Memory B cell (primary cell): Measurements from ENCODE around the gene FCHSD1.

ENCODE experiments used
- ATAC-seq: fragments of 150-1000 bp; cut with Tn5 transposase; 2 replicates; pipeline ENCODE4 v1.10.0; 2021; ENCODE audit warnings: low read depth, mild to moderate bottlenecking, moderate library complexity
- DNase-seq, 2 donors: peaks; one replicate each; pipeline ENCODE4 v3.0.0; 2022; ENCODE audit warnings: low spot score in 2 of 2
- H3K27ac Mint-ChIP-seq: one replicate; pipeline ENCODE4 v1.8.0; 2022; ENCODE audit warnings: mild to moderate bottlenecking, moderate library complexity, mixed read lengths
- H3K27me3 Mint-ChIP-seq: one replicate; pipeline ENCODE4 v1.8.0; 2022; ENCODE audit warnings: mixed read lengths
- H3K36me3 Mint-ChIP-seq: one replicate; pipeline ENCODE4 v1.8.0; 2022; ENCODE audit warnings: mild to moderate bottlenecking, mixed read lengths
- H3K4me1 Mint-ChIP-seq: one replicate; pipeline ENCODE4 v1.8.0; 2022; ENCODE audit warnings: mixed read lengths
- H3K4me3 Mint-ChIP-seq: one replicate; pipeline ENCODE4 v1.8.0; 2022; ENCODE audit warnings: mild to moderate bottlenecking, moderate library complexity, mixed read lengths
- H3K9me3 Mint-ChIP-seq: one replicate; pipeline ENCODE4 v1.8.0; 2022; ENCODE audit warnings: mixed read lengths

FCHSD1 gene

GRCh38 chr5:141650851-141651727 lies at the start of gene FCHSD1:
Gene FCHSD1 (minus strand): TSS chr5:141651418. CDS start chr5:141651368, 50 bp downstream.
- Mint-ChIP-seq H3K9me3 (no peaks in the 10 kb centered on the region), H3K27me3 (peaks cover 9% of the 10 kb centered on the region), H3K4me1 (peaks cover 30% of the 10 kb centered on the region), H3K4me3 (peak within 1 kb of the TSS; percentile 98), H3K36me3 (peaks cover 9% of the 10 kb centered on the region), H3K27ac (peak within 1 kb of the TSS; percentile 88)
- ATAC-seq: peak; percentile 96
- DNase-seq: peak; percentile 73 to 85

DNA sequence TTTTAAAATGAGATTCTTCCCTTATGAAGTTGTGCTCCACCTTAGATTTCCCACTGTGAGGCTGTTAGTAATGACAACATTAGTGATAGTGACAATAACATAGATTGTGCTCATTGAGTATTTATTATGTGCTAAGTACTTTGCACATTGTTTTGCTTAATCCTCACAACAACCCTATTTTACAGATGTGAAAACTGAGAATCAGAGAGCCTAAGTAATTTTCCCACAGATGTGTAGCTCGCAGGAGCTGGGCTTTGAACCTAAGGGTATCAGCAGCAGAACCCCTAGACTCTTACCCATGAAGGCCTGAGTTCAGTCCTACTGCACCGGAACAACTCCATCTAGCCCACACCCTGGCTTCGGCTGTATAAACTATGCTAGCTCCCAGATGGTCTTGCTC lies 46.4 kb upstream of the FCHSD1 start:
- Mint-ChIP-seq H3K36me3 (no peaks in the 10 kb centered on the region), H3K27ac (no peak overlapping the region), H3K4me1 (peaks cover 8% of the 10 kb centered on the region), H3K27me3 (peaks cover 48% of the 10 kb centered on the region), H3K4me3 (no peak overlapping the region), H3K9me3 (no peaks in the 10 kb centered on the region)
- ATAC-seq: no peak
- no peak for DNase-seq

- Mint-ChIP-seq H3K27ac (no peak overlapping the region), H3K4me3 (no peak overlapping the region), H3K9me3 (no peaks in the 10 kb centered on the region), H3K27me3 (peaks cover 48% of the 10 kb centered on the region), H3K36me3 (no peaks in the 10 kb centered on the region), H3K4me1 (peaks cover 12% of the 10 kb centered on the region)
- no peak for DNase-seq
- ATAC-seq: no peak
These were observed 45.2 kb upstream of the FCHSD1 start for GRCh38 chr5:141696431-141696830.

- Mint-ChIP-seq H3K9me3 (no peaks in the 10 kb centered on the region), H3K36me3 (no peaks in the 10 kb centered on the region), H3K4me3 (no peak overlapping the region), H3K27ac (no peak overlapping the region), H3K4me1 (peaks cover 10% of the 10 kb centered on the region), H3K27me3 (peaks cover 48% of the 10 kb centered on the region)
- ATAC-seq: no peak
- no peak for DNase-seq
These were observed 44.5 kb upstream of the FCHSD1 start for GRCh38 chr5:141695627-141696215.

DNA sequence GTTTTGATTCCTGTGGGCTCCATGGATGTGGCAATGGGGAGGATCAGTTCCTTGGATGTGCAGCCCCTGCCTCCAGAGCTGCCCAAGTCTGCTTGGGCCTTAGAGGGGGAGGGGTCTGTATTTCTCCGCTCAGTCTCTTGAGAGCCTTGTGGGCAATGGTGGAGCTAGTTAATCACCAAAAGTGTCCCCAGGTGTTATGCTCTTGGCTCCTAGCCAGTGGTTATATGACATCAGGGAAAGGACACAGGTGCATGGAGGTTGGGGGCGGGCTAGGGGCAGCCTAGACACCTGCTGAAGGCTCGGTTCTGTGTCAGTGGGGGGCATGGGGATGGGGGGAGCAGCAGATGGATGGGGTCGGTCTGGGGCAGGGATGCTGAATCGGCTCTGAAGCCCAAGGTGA lies 43.3 kb upstream of the FCHSD1 start:
- Mint-ChIP-seq H3K27me3 (peaks cover 43% of the 10 kb centered on the region), H3K9me3 (no peaks in the 10 kb centered on the region), H3K4me1 (peaks cover 10% of the 10 kb centered on the region), H3K27ac (no peak overlapping the region), H3K4me3 (no peak overlapping the region), H3K36me3 (no peaks in the 10 kb centered on the region)
- ATAC-seq (no peak), DNase-seq (no peak)

DNA sequence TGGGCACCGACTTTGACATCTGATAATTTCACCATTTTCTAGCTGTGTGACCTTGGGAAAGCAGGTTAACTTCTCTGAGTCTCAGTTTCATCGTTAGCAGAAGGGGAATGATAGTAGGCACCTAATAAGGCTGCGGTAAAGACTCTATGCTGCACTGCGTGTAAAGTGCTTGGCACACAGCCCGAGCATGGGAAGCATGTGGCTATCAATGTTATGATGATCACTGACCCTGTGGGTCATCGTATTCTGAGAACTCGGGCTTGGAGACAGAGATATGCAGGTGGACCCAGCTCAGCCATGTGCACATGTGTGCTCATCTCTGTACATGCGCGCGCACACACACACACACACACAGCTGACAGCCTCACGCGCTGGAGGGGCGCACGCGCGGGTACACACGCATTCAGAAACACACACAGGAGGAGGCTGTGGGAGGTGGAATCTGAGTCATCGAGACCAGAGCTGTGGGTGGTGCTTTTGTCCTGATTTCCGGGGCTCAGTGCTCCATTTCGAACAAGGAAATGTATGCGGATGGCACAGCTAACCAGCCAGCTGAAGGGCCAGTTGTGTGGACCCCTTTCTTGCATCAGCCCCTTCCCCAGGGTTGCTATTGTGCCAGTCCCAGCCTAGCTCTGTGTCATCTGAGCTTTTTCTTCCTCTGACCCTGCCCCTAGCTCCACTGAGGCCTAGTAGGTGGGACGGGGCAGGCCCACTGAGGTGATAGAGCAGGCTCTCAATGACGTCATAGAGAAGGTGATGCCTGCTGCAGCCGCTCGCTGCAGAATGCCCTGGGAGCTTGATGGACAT lies 41.9 kb upstream of the FCHSD1 start:
- Mint-ChIP-seq H3K4me3 (peak overlapping the region; percentile 74), H3K27ac (no peak overlapping the region), H3K36me3 (no peaks in the 10 kb centered on the region), H3K27me3 (peaks cover 35% of the 10 kb centered on the region), H3K9me3 (no peaks in the 10 kb centered on the region), H3K4me1 (peaks cover 10% of the 10 kb centered on the region)
- DNase-seq (no peak), ATAC-seq (no peak)

DNA sequence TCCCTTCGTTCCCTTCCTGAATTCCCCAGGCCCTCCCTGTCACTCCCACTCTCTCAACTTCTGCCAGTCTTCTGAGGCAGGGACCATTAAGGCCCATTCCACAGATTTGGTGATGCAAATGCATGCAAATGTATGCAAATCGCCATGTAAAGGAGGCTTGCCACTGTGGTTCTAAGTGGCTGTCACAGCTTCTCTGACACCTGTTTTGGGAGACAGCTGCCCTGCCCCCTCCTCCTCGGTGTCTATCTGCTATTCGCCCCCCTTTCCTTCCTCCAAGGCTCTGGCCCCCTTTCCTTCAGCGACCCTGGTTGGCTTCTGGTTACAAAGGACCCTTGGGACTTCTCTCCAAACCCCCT lies 41.3 kb upstream of the FCHSD1 start:
- DNase-seq (no peak), ATAC-seq (peak; percentile 57)
- H3K27me3 Mint-ChIP-seq: peaks cover 31% of the 10 kb centered on the region
- peak overlapping the region; percentile 74 for H3K4me3 Mint-ChIP-seq
- H3K27ac Mint-ChIP-seq: no peak overlapping the region
- H3K36me3 Mint-ChIP-seq: no peaks in the 10 kb centered on the region
- H3K4me1 Mint-ChIP-seq: peaks cover 10% of the 10 kb centered on the region
- no peaks in the 10 kb centered on the region for H3K9me3 Mint-ChIP-seq

DNA sequence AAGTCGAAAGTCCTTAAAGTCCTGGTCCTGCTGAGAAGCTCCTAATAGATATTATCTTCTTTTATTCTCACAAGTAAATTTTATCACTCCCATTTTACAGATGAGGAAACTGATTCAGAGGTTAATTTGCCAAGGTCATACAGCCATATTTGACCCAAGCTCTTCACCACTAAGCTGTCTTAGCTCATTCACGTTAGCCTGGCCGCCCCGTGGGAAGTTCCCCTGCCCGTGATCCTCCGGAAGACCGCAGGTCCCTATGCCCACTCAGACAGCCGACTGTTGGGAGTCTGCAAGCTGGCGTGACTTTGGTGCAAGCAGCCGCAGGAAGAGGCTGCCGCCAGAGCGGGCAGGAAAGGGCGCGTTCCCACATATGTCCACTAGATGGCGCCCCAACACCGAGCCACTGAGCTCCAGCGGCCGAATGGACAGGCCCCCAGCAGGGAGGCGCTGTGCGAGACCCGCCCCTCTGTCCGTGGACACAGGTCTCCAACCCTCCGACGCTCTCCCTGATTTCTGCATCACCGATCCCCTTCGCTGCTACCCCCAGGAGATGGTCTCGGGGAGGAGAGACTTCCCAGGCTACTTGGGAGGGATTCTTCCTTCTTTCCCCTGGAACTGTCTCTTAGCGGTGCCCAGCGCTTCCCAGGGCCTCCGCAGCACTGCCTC lies 40.8 kb upstream of the FCHSD1 start:
- DNase-seq (peak; percentile 88 to 96), ATAC-seq (peak; percentile 91)
- Mint-ChIP-seq H3K4me3 (peak overlapping the region; percentile 74), H3K27ac (no peak overlapping the region), H3K36me3 (no peaks in the 10 kb centered on the region), H3K4me1 (peaks cover 10% of the 10 kb centered on the region), H3K27me3 (peaks cover 29% of the 10 kb centered on the region), H3K9me3 (no peaks in the 10 kb centered on the region)

DNA sequence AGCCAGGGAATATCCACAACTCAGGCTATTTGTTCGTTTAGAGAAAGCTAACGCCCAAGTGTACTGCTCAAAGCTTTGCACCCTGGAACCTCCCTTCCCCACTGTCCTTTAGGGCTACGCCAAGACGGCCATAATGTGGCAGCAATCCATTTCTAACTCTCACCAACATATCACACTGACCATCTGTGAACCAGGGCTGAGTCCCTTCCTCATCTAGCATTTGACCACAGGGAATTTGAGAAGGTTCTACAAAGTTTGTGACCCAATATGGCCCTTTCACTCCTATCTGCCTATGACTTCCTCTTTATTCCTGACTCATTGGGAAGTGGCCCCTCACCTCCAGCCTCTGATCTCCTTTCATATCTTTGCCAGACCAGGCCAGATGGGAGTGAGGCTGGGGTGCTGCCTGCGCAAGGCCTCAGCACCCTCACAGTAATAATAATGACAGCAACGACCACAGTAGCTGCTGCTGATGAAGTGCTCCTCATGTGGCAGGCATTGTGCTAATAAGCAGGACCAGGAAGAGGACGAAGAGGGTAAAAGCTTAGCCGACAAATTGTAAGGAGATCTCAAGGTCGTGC lies 40.2 kb upstream of the FCHSD1 start:
- Mint-ChIP-seq H3K9me3 (no peaks in the 10 kb centered on the region), H3K27me3 (peaks cover 25% of the 10 kb centered on the region), H3K4me1 (peaks cover 10% of the 10 kb centered on the region), H3K27ac (no peak overlapping the region), H3K36me3 (no peaks in the 10 kb centered on the region), H3K4me3 (peak overlapping the region; percentile 14)
- ATAC-seq (no peak), DNase-seq (no peak)

GRCh38 chr5:141686648-141687416 lies 35.6 kb upstream of the FCHSD1 start:
- peaks cover 10% of the 10 kb centered on the region for H3K4me1 Mint-ChIP-seq
- no peaks in the 10 kb centered on the region for H3K36me3 Mint-ChIP-seq
- no peak for DNase-seq
- no peak for ATAC-seq
- peaks cover 13% of the 10 kb centered on the region for H3K27me3 Mint-ChIP-seq
- H3K9me3 Mint-ChIP-seq: no peaks in the 10 kb centered on the region
- H3K27ac Mint-ChIP-seq: no peak overlapping the region
- H3K4me3 Mint-ChIP-seq: no peak overlapping the region

- no peaks in the 10 kb centered on the region for H3K9me3 Mint-ChIP-seq
- peaks cover 14% of the 10 kb centered on the region for H3K4me1 Mint-ChIP-seq
- no peak for DNase-seq
- H3K27ac Mint-ChIP-seq: no peak overlapping the region
- no peak for ATAC-seq
- H3K4me3 Mint-ChIP-seq: no peak overlapping the region
- no peaks in the 10 kb centered on the region for H3K36me3 Mint-ChIP-seq
- H3K27me3 Mint-ChIP-seq: peaks cover 9% of the 10 kb centered on the region
These were observed 34.4 kb upstream of the FCHSD1 start for GRCh38 chr5:141685591-141685990.

GRCh38 chr5:141683596-141684141 lies 32.5 kb upstream of the FCHSD1 start:
- Mint-ChIP-seq H3K4me3 (no peak overlapping the region), H3K4me1 (peaks cover 19% of the 10 kb centered on the region), H3K27ac (no peak overlapping the region), H3K27me3 (peaks cover 1% of the 10 kb centered on the region), H3K36me3 (no peaks in the 10 kb centered on the region), H3K9me3 (no peaks in the 10 kb centered on the region)
- no peak for ATAC-seq
- DNase-seq: no peak
